GM23248 (cell line): Measurements from ENCODE around the gene SFMBT2.

ENCODE experiments used
- EZH2 ChIP-seq: fragments of 200-600 bp; sonication (generic); IDR thresholded peaks from 2 replicates; pipeline ENCODE4 v1.6.1; 2018; ENCODE audit warnings: antibody characterized with exemption, mild to moderate bottlenecking; ENCODE audit not compliant: insufficient read depth, poor library complexity, severe bottlenecking
- EZH2phosphoT487 ChIP-seq: fragments of 200-600 bp; sonication (generic); IDR thresholded peaks from 2 replicates; pipeline ENCODE4 v1.6.1; 2018; ENCODE audit warnings: antibody characterized with exemption, moderate library complexity, mild to moderate bottlenecking, low read depth; ENCODE audit not compliant: insufficient read depth

DNA sequence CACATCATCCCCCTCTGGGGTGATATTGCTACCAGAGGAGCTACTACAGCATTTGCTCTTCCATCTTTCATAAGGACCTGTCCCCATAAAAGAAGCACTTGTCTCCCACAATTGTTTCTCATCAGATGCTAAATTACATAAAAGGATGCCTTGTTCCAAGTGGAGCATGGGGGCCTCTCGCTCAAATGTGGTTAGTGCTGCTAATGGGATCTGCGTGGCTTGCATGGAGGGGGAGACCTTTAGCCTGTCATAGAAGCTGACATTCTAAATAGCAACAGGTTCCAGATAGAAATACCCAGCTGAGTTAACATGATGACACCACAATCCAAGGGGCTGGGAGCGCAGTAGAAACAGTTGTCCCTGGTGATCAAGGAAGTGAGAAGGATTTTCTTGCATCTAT is 257.9 kb downstream of the SFMBT2 start:
- TF ChIP-seq EZH2 (no peak), EZH2phosphoT487 (no peak)
